GM10847 (cell line): Measurements from ENCODE around the gene KRT38.

Experiments
- POLR2A ChIP-seq: IDR thresholded peaks from 2 replicates; pipeline ENCODE4 v1.6.1; 2011; ENCODE audit not compliant: insufficient read length; ENCODE audit errors: extremely low read depth

Gene KRT38

GRCh38 chr17:41467561-41467960 lies 26.8 kb upstream of the KRT38 start:
- no peak for TF ChIP-seq POLR2A

GRCh38 chr17:41466988-41467387 lies 26.2 kb upstream of the KRT38 start, which contains the start of gene KRT32:
KRT32 (minus strand) TSS chr17:41467386; CDS start chr17:41467325, 61 bp downstream.
- no peak for TF ChIP-seq POLR2A

GRCh38 chr17:41464682-41465081 lies 23.9 kb upstream of the KRT38 start:
- no peak for TF ChIP-seq POLR2A

- no peak for TF ChIP-seq POLR2A
Measured at GRCh38 chr17:41464173-41464572, 23.4 kb upstream of the KRT38 start.

- TF ChIP-seq POLR2A, result no peak
Measured at GRCh38 chr17:41463746-41464145, 23.0 kb upstream of the KRT38 start.

GRCh38 chr17:41462705-41463104 lies 21.9 kb upstream of the KRT38 start:
- TF ChIP-seq POLR2A, result no peak

GRCh38 chr17:41457676-41458075 lies 16.9 kb upstream of the KRT38 start:
- no peak for TF ChIP-seq POLR2A

- TF ChIP-seq POLR2A, result no peak
Measured at GRCh38 chr17:41456204-41456603, 15.4 kb upstream of the KRT38 start.

- TF ChIP-seq POLR2A, result no peak
Measured at GRCh38 chr17:41455236-41455635, 14.5 kb upstream of the KRT38 start.

GRCh38 chr17:41453066-41453465 lies 12.3 kb upstream of the KRT38 start:
- no peak for TF ChIP-seq POLR2A

- TF ChIP-seq POLR2A, result no peak
Measured at GRCh38 chr17:41452281-41452680, 11.5 kb upstream of the KRT38 start.

- no peak for TF ChIP-seq POLR2A
Measured at GRCh38 chr17:41451154-41451728, 10.5 kb upstream of the KRT38 start.

GRCh38 chr17:41449008-41449407 lies 8.2 kb upstream of the KRT38 start:
- no peak for TF ChIP-seq POLR2A

GRCh38 chr17:41448506-41448905 lies 7.7 kb upstream of the KRT38 start:
- no peak for TF ChIP-seq POLR2A

- TF ChIP-seq POLR2A, result no peak
Measured at GRCh38 chr17:41446806-41447205, 6.0 kb upstream of the KRT38 start.

GRCh38 chr17:41444640-41445039 lies 3.9 kb upstream of the KRT38 start:
- TF ChIP-seq POLR2A, result no peak

GRCh38 chr17:41444186-41444585 lies 3.4 kb upstream of the KRT38 start:
- no peak for TF ChIP-seq POLR2A

- TF ChIP-seq POLR2A, result no peak
Measured at GRCh38 chr17:41442739-41443138, 2.0 kb upstream of the KRT38 start.

- no peak for TF ChIP-seq POLR2A
Measured at GRCh38 chr17:41439375-41439774, 1.4 kb downstream of the KRT38 start.
